ENCODE data around the gene MMS19.

DNA sequence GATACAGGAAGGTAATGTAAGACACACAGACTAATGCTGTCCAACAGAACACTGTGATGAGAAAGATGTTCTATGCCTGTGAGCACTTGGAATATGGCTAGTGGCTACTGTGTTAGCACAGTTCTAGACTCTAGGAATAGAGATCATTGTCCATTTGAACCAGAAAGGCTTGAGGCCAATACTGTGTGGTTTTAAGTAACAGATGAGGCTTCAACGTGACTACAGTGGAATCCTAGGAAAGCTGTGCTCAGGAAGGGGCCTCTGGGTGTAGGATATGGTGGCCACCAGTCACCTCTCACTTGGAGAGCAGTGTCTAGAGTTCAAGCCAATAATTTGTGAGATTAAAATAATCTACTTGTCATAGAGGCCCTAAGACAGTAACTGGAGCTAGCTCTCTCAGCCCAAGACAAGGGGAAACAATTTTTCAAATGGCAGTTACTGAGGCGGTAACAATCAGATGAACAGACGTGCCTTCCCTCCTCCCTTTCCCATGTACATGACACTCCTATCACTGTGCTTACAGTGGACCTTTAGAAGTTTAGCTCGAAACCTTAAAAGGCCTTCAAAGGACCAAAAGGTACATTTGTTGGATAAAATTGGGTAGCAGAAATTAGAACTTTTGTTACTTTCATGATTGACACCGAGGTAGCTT lies 42.1 kb downstream of the MMS19 start:
- TF ChIP-seq CTCF (IDR thresholded peaks at IDR 0.05): no peak
- no peak for TF ChIP-seq POLR2A (IDR thresholded peaks at IDR 0.05)

Data from thyroid gland (tissue), 4 donors.